Ishikawa (cell line): Measurements from ENCODE around the gene RAP1GAP2.

Experiments used
- CEBPB ChIP-seq: IDR thresholded peaks from 2 replicates; pipeline ENCODE4 v1.6.1; 2012
- CREB1 ChIP-seq: IDR thresholded peaks from 2 replicates; pipeline ENCODE4 v1.6.1; 2012; ENCODE audit warnings: low read depth
- EGR1 ChIP-seq: IDR thresholded peaks from 2 replicates; pipeline ENCODE4 v1.6.1; 2012
- EP300 ChIP-seq: IDR thresholded peaks from 2 replicates; pipeline ENCODE4 v1.6.1; 2012; ENCODE audit warnings: borderline replicate concordance
- FOXM1 ChIP-seq: IDR thresholded peaks from 2 replicates; pipeline ENCODE4 v1.6.1; 2012; ENCODE audit warnings: low read depth, borderline replicate concordance
- NFIC ChIP-seq: IDR thresholded peaks from 2 replicates; pipeline ENCODE4 v1.6.1; 2012
- RAD21 ChIP-seq: IDR thresholded peaks from 2 replicates; pipeline ENCODE4 v1.6.1; 2012; ENCODE audit warnings: low read depth
- TAF1 ChIP-seq: IDR thresholded peaks from 2 replicates; pipeline ENCODE4 v1.6.1; 2012; ENCODE audit warnings: low read depth, mild to moderate bottlenecking
- TCF12 ChIP-seq: IDR thresholded peaks from 2 replicates; pipeline ENCODE4 v1.6.1; 2012; ENCODE audit warnings: low read depth
- TEAD4 ChIP-seq: IDR thresholded peaks from 2 replicates; pipeline ENCODE4 v1.6.1; 2012
- YY1 ChIP-seq: IDR thresholded peaks from 2 replicates; pipeline ENCODE4 v1.6.1; 2012; ENCODE audit warnings: low read depth
- ZBTB7A ChIP-seq: IDR thresholded peaks from 2 replicates; pipeline ENCODE4 v1.6.1; 2012; ENCODE audit warnings: low read depth
- TF ChIP-seq, protein P1 (sequence below): IDR thresholded peaks from 2 replicates; pipeline ENCODE4 v1.6.1; 2012
- TF ChIP-seq, protein P2 (sequence below): IDR thresholded peaks from 2 replicates; pipeline ENCODE4 v1.6.1; 2012; ENCODE audit warnings: low read depth, mild to moderate bottlenecking
- TF ChIP-seq, protein P3 (sequence below): IDR thresholded peaks from 2 replicates; pipeline ENCODE4 v1.6.1; 2012

The RAP1GAP2 gene

DNA sequence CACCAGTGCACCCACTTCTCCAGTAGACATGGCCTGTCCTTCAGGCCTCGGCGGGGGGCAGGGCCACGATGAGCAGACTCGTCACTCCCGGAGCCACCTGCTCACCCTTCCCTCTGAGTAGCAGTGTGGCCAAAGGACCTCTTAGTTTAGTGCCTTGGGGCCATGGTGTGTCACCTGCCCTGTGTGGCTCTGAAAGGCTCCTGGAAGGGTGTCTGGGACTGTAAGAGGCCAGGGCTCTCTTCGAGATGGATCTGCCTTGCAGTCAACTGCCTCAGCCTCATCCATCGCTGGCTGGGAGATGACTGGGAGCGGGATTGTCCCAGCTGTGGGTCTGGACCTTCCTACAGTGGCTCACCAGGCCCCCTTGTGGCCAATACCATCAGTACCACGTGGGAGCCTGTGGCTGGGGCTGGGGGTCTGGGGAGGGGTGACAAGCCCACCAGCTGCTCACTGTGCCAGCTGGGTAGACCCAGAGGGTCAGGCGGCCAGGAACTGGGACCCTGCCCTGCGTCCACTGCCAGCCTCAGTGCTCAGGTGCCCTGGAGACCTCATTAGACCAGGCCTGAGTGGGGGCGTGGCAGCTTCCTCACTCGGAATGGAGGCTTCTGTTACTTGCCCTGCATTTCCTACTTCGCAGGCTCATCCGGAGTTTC lies 133.8 kb downstream of the RAP1GAP2 start:
- TF ChIP-seq ZBTB7A (peak; percentile 92; the same call in 1 of the 2 replicates), NFIC (no peak), TEAD4 (no peak), EP300 (no peak), RAD21 (peak; percentile 85), CREB1 (no peak), CEBPB (no peak), YY1 (no peak), TCF12 (no peak), EGR1 (no peak), FOXM1 (no peak), TAF1 (no peak)
- TF ChIP-seq, protein P1, sequence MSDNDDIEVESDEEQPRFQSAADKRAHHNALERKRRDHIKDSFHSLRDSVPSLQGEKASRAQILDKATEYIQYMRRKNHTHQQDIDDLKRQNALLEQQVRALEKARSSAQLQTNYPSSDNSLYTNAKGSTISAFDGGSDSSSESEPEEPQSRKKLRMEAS = peak; percentile 85
- TF ChIP-seq, protein P2, sequence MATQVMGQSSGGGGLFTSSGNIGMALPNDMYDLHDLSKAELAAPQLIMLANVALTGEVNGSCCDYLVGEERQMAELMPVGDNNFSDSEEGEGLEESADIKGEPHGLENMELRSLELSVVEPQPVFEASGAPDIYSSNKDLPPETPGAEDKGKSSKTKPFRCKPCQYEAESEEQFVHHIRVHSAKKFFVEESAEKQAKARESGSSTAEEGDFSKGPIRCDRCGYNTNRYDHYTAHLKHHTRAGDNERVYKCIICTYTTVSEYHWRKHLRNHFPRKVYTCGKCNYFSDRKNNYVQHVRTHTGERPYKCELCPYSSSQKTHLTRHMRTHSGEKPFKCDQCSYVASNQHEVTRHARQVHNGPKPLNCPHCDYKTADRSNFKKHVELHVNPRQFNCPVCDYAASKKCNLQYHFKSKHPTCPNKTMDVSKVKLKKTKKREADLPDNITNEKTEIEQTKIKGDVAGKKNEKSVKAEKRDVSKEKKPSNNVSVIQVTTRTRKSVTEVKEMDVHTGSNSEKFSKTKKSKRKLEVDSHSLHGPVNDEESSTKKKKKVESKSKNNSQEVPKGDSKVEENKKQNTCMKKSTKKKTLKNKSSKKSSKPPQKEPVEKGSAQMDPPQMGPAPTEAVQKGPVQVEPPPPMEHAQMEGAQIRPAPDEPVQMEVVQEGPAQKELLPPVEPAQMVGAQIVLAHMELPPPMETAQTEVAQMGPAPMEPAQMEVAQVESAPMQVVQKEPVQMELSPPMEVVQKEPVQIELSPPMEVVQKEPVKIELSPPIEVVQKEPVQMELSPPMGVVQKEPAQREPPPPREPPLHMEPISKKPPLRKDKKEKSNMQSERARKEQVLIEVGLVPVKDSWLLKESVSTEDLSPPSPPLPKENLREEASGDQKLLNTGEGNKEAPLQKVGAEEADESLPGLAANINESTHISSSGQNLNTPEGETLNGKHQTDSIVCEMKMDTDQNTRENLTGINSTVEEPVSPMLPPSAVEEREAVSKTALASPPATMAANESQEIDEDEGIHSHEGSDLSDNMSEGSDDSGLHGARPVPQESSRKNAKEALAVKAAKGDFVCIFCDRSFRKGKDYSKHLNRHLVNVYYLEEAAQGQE = no peak
- TF ChIP-seq, protein P3, sequence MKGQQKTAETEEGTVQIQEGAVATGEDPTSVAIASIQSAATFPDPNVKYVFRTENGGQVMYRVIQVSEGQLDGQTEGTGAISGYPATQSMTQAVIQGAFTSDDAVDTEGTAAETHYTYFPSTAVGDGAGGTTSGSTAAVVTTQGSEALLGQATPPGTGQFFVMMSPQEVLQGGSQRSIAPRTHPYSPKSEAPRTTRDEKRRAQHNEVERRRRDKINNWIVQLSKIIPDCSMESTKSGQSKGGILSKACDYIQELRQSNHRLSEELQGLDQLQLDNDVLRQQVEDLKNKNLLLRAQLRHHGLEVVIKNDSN = peak; percentile 73

GRCh38 chr17:2931876-2932275 lies 135.6 kb downstream of the RAP1GAP2 start:
- TF ChIP-seq, protein P3 = no peak
- TF ChIP-seq, protein P1 = no peak
- TF ChIP-seq TEAD4 (no peak), CREB1 (no peak), EGR1 (no peak), EP300 (no peak), NFIC (no peak), FOXM1 (no peak), YY1 (no peak), RAD21 (no peak), CEBPB (no peak), TAF1 (no peak), TCF12 (no peak), ZBTB7A (no peak)
- TF ChIP-seq, protein P2 = no peak

DNA sequence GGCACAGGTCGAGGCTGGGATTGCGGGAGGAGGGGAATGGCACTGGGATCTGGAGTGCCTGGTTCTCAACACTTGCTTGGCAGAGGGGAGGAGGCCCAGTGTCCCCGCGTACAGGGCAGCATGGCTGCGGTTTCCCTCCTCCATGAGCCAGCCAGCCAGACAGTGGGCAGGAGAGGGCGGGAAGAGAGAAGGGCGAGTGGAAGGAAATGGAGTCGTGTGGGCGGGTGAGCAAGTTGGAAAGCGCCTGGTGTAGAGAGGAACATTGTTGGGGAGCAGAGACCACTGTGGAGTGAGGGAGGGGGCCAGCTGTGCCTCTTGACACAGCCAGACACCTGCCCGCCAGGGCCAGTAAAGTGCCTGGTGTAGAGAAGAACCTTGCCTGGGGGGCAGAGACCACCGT lies 136.7 kb downstream of the RAP1GAP2 start:
- TF ChIP-seq RAD21 (no peak), TAF1 (no peak), NFIC (no peak), EGR1 (no peak), YY1 (no peak)
- TF ChIP-seq, protein P1 = no peak
- TF ChIP-seq, protein P3 = no peak
- TF ChIP-seq, protein P2 = no peak

- TF ChIP-seq, protein P3 = no peak
- TF ChIP-seq EGR1 = no peak
- TF ChIP-seq, protein P2 = no peak
- TF ChIP-seq FOXM1 = no peak
- TF ChIP-seq CEBPB = no peak
- TF ChIP-seq TEAD4 = no peak
- TF ChIP-seq YY1 = no peak
- TF ChIP-seq TCF12 = no peak
- no peak for TF ChIP-seq ZBTB7A
- TF ChIP-seq CREB1 = no peak
- TF ChIP-seq EP300 = no peak
- no peak for TF ChIP-seq TAF1
- TF ChIP-seq, protein P1 = no peak
- TF ChIP-seq RAD21 = no peak
- no peak for TF ChIP-seq NFIC
These were observed 137.4 kb downstream of the RAP1GAP2 start for GRCh38 chr17:2933606-2934005.
